ENCODE measurements around the gene TNFRSF18.

GRCh38 chr1:1236176-1236763 lies 29.9 kb upstream of the TNFRSF18 start:
- TF ChIP-seq MXI1 (conservative IDR thresholded peaks at IDR 0.05; ENCODE audit: poor library complexity, severe bottlenecking), result no peak
- TF ChIP-seq CTCF (IDR thresholded peaks at IDR 0.05; ENCODE audit: poor library complexity, severe bottlenecking), result no peak
- no peak for TF ChIP-seq POLR2AphosphoS5 (IDR thresholded peaks at IDR 0.05)
- TF ChIP-seq TAF1 (IDR thresholded peaks at IDR 0.05; ENCODE audit: low read depth), result no peak

Data from neural cell (in vitro differentiated cells).